Mesendoderm (in vitro differentiated cells): ENCODE data around the gene ATP8A2.

Experiments used
- DNase-seq: peaks from one replicate; pipeline ENCODE4 v3.0.0; 2013
- H2AK5ac ChIP-seq: 2 replicates; pipeline ENCODE4 v1.6.1; 2013; ENCODE audit warnings: low read length, inconsistent platforms
- H2BK120ac ChIP-seq: 2 replicates; pipeline ENCODE4 v1.6.1; 2013; ENCODE audit warnings: low read depth, mild to moderate bottlenecking, low read length, moderate library complexity, mixed read lengths
- H2BK15ac ChIP-seq: replicated peaks from 2 replicates; pipeline ENCODE4 v1.6.1; 2013; ENCODE audit warnings: low read depth, mild to moderate bottlenecking, moderate library complexity
- H2BK5ac ChIP-seq: 2 replicates; pipeline ENCODE4 v1.6.1; 2013; ENCODE audit warnings: low read length, inconsistent platforms
- H3K18ac ChIP-seq: 2 replicates; pipeline ENCODE4 v1.6.1; 2013; ENCODE audit warnings: mild to moderate bottlenecking, low read length, mixed read lengths
- H3K23ac ChIP-seq: one replicate; pipeline ENCODE4 v1.6.1; 2013; ENCODE audit warnings: low read length
- H3K27ac ChIP-seq: 2 replicates; pipeline ENCODE4 v1.5.1; 2013; ENCODE audit warnings: low read depth, mild to moderate bottlenecking, inconsistent platforms, low read length, moderate library complexity
- H3K27me3 ChIP-seq: 2 replicates; pipeline ENCODE4 v1.6.1; 2013; ENCODE audit warnings: low read length, control low read depth, mild to moderate bottlenecking, inconsistent platforms; ENCODE audit not compliant: insufficient read depth, poor library complexity
- H3K36me3 ChIP-seq: 2 replicates; pipeline ENCODE4 v1.6.1; 2013; ENCODE audit warnings: low read length, inconsistent platforms; ENCODE audit not compliant: control insufficient read depth, insufficient read depth
- H3K4ac ChIP-seq: one replicate; pipeline ENCODE4 v1.6.1; 2013; ENCODE audit warnings: low read depth, mild to moderate bottlenecking, low read length, moderate library complexity
- H3K4me1 ChIP-seq: 2 replicates; pipeline ENCODE4 v1.6.1; 2013; ENCODE audit warnings: low read depth, low read length, inconsistent platforms; ENCODE audit not compliant: control insufficient read depth
- H3K4me2 ChIP-seq: 2 replicates; pipeline ENCODE4 v1.6.1; 2013; ENCODE audit warnings: low read length
- H3K4me3 ChIP-seq: 2 replicates; pipeline ENCODE4 v1.5.1; 2013; ENCODE audit warnings: mild to moderate bottlenecking, low read length
- H3K56ac ChIP-seq: one replicate; pipeline ENCODE4 v1.6.1; 2013; ENCODE audit warnings: low read length
- H3K79me1 ChIP-seq: 2 replicates; pipeline ENCODE4 v1.6.1; 2013; ENCODE audit warnings: low read length, inconsistent platforms
- H3K79me2 ChIP-seq: 2 replicates; pipeline ENCODE4 v1.6.1; 2013; ENCODE audit warnings: mild to moderate bottlenecking, low read length; ENCODE audit not compliant: control insufficient read depth, insufficient read depth
- H3K9ac ChIP-seq: 2 replicates; pipeline ENCODE4 v1.6.1; 2013; ENCODE audit warnings: low read length, inconsistent platforms
- H4K5ac ChIP-seq: one replicate; pipeline ENCODE4 v1.6.1; 2013; ENCODE audit warnings: low read length
- H4K8ac ChIP-seq: one replicate; pipeline ENCODE4 v1.6.1; 2013; ENCODE audit warnings: low read depth, mild to moderate bottlenecking, control low read depth, low read length, moderate library complexity
- WGBS: extraction: QIAGEN DNeasy Blood & Tissue Kit; methylation state at CpG from one replicate; pipeline ENCODE4 v1.1.7; 2013; ENCODE audit warnings: low lambda C conversion rate, missing lambda C conversion rate; ENCODE audit not compliant: insufficient coverage; ENCODE audit errors: extremely low coverage; 5-methylcytosine and 5-hydroxymethylcytosine counted together

Gene ATP8A2

GRCh38 chr13:25377244-25377962 lies 5.6 kb downstream of the ATP8A2 start:
- no peak overlapping the region for H3K23ac ChIP-seq
- no peak overlapping the region for H3K27ac ChIP-seq
- H3K4me3 ChIP-seq, result no peak overlapping the region
- H3K79me2 ChIP-seq, result no peaks in the 10 kb centered on the region
- no peak overlapping the region for H2AK5ac ChIP-seq
- no peak overlapping the region for H2BK5ac ChIP-seq
- WGBS, result no CpG with 5 or more reads among the region's 7 CpGs
- H3K36me3 ChIP-seq, result no peaks in the 10 kb centered on the region
- no peaks in the 10 kb centered on the region for H3K4me1 ChIP-seq
- H3K18ac ChIP-seq, result no peak overlapping the region
- no peaks in the 10 kb centered on the region for H3K79me1 ChIP-seq
- no peak overlapping the region for H4K5ac ChIP-seq
- H2BK15ac ChIP-seq, result no peak overlapping the region
- H3K4me2 ChIP-seq, result no peak overlapping the region
- H3K9ac ChIP-seq, result no peak overlapping the region
- no peak overlapping the region for H4K8ac ChIP-seq
- H3K56ac ChIP-seq, result no peak overlapping the region
- no peak overlapping the region for H2BK120ac ChIP-seq
- peaks cover 7% of the 10 kb centered on the region for H3K27me3 ChIP-seq
- DNase-seq, result no peak
- no peak overlapping the region for H3K4ac ChIP-seq

DNA sequence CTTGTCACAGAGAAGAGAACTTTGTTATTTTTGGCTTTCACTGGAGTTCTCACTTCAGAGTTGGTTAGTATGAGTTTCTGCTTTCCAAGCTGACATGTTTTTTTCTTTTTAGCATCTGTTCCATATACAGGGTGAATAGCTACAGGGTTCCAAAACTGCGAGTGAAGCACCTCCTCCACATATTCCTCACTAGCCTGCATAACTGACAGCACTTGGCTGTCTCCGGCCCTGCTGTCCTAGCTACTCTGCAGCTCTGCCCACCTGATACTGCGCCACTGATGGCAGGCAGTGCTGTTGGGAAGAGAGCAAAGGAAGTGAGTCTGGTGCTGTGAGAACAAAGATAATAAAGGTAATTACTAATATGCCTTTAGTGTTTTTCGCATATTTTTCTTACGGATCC lies 6.8 kb downstream of the ATP8A2 start:
- Histone ChIP-seq H3K56ac (no peak overlapping the region), H3K4ac (no peak overlapping the region), H3K4me2 (no peak overlapping the region), H2BK120ac (no peak overlapping the region), H3K36me3 (no peaks in the 10 kb centered on the region), H3K23ac (no peak overlapping the region), H3K79me2 (no peaks in the 10 kb centered on the region), H2BK15ac (no peak overlapping the region), H4K5ac (no peak overlapping the region), H3K4me3 (no peak overlapping the region), H3K18ac (no peak overlapping the region), H2AK5ac (no peak overlapping the region), H3K9ac (no peak overlapping the region), H3K27ac (no peak overlapping the region), H2BK5ac (no peak overlapping the region), H3K27me3 (no peaks in the 10 kb centered on the region), H3K79me1 (no peaks in the 10 kb centered on the region), H4K8ac (no peak overlapping the region), H3K4me1 (no peaks in the 10 kb centered on the region)
- WGBS, result no CpG with 5 or more reads among the region's 5 CpGs
- DNase-seq, result no peak

- no peak overlapping the region for H3K23ac ChIP-seq
- no peak overlapping the region for H3K4me3 ChIP-seq
- H3K4me2 ChIP-seq, result no peak overlapping the region
- no CpG with 5 or more reads among the region's 1 CpG for WGBS
- no peak overlapping the region for H2AK5ac ChIP-seq
- H4K8ac ChIP-seq, result no peak overlapping the region
- H3K79me1 ChIP-seq, result no peaks in the 10 kb centered on the region
- no peak for DNase-seq
- H3K36me3 ChIP-seq, result no peaks in the 10 kb centered on the region
- no peak overlapping the region for H2BK120ac ChIP-seq
- no peak overlapping the region for H2BK15ac ChIP-seq
- H4K5ac ChIP-seq, result no peak overlapping the region
- H3K27me3 ChIP-seq, result no peaks in the 10 kb centered on the region
- no peak overlapping the region for H3K56ac ChIP-seq
- no peak overlapping the region for H3K27ac ChIP-seq
- no peak overlapping the region for H3K4ac ChIP-seq
- H3K79me2 ChIP-seq, result no peaks in the 10 kb centered on the region
- H3K4me1 ChIP-seq, result no peaks in the 10 kb centered on the region
- no peak overlapping the region for H3K18ac ChIP-seq
- H2BK5ac ChIP-seq, result no peak overlapping the region
- no peak overlapping the region for H3K9ac ChIP-seq
These were observed 7.2 kb downstream of the ATP8A2 start for GRCh38 chr13:25379011-25379410.

DNA sequence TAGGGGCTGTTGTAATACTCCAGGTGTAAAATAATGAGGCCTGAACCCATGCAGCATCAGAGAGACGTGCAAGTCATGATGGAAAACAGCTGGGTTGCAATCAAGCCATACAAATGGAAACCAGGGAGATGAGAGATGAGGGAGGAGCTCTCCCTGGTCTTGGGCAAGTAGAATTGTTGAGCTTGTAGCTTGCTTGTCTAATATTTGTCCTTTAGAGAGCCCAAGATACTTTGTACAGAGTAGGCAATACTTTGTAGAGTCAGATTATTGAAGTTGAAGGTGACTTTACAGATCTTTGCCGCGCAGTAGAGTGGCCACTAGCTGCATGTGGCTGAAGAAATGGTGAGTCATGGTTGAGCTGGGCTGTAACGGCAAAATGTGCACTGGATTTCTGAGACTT lies 8.3 kb downstream of the ATP8A2 start:
- no peak overlapping the region for H3K4ac ChIP-seq
- H3K27me3 ChIP-seq, result no peaks in the 10 kb centered on the region
- H3K79me1 ChIP-seq, result no peaks in the 10 kb centered on the region
- no peak overlapping the region for H3K56ac ChIP-seq
- no peak overlapping the region for H2BK15ac ChIP-seq
- no peak overlapping the region for H3K4me2 ChIP-seq
- H3K79me2 ChIP-seq, result no peaks in the 10 kb centered on the region
- no peaks in the 10 kb centered on the region for H3K4me1 ChIP-seq
- no peak overlapping the region for H3K9ac ChIP-seq
- H3K23ac ChIP-seq, result no peak overlapping the region
- H4K5ac ChIP-seq, result no peak overlapping the region
- no peaks in the 10 kb centered on the region for H3K36me3 ChIP-seq
- H3K27ac ChIP-seq, result no peak overlapping the region
- no peak for DNase-seq
- no peak overlapping the region for H4K8ac ChIP-seq
- H3K4me3 ChIP-seq, result no peak overlapping the region
- no CpG with 5 or more reads among the region's 4 CpGs for WGBS
- H2AK5ac ChIP-seq, result no peak overlapping the region
- no peak overlapping the region for H2BK5ac ChIP-seq
- no peak overlapping the region for H2BK120ac ChIP-seq
- peak overlapping the region; percentile 70 for H3K18ac ChIP-seq

DNA sequence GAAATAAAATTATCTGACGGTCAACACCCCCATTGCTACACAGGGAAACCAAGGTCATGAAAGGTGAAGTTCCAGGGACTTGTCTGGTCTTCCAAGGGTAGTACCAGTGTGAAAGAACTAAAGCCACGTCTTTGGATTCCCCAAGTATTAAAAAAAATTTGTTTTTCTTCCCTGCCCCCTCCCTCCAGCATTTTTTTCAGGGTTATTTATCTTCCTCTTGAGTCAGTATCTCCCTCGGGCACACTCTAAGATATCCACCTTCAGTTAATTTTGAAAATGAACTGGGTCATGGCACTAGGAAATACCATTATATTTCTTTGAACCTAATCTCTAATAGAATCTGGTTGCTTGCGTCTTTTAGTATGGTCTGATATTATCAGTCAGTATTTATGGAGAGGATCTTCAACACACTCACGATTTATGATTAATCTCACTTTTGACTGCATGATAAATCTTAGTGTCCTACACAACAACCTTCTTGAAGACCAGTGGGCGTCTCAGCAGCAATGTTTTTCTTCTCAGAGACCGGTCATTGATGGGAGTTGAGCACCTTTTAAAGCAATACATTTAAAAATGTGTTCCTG lies 9.1 kb downstream of the ATP8A2 start:
- H3K27me3 ChIP-seq, result no peaks in the 10 kb centered on the region
- no peak overlapping the region for H3K18ac ChIP-seq
- no peak overlapping the region for H3K4me2 ChIP-seq
- H3K4me3 ChIP-seq, result no peak overlapping the region
- no peak overlapping the region for H2BK5ac ChIP-seq
- H4K5ac ChIP-seq, result no peak overlapping the region
- no peaks in the 10 kb centered on the region for H3K4me1 ChIP-seq
- H3K36me3 ChIP-seq, result no peaks in the 10 kb centered on the region
- H2BK120ac ChIP-seq, result no peak overlapping the region
- no peak overlapping the region for H2BK15ac ChIP-seq
- no peak overlapping the region for H3K23ac ChIP-seq
- no peak overlapping the region for H3K9ac ChIP-seq
- WGBS, result no CpG with 5 or more reads among the region's 7 CpGs
- H3K27ac ChIP-seq, result no peak overlapping the region
- H4K8ac ChIP-seq, result no peak overlapping the region
- no peaks in the 10 kb centered on the region for H3K79me2 ChIP-seq
- H2AK5ac ChIP-seq, result no peak overlapping the region
- DNase-seq, result no peak
- H3K56ac ChIP-seq, result no peak overlapping the region
- H3K4ac ChIP-seq, result no peak overlapping the region
- H3K79me1 ChIP-seq, result no peaks in the 10 kb centered on the region
